A549 (cell line): ENCODE measurements around the gene UGT1A7. TPM values are rescaled to one million over a fixed set of nuclear protein-coding genes. Genes with fewer than 3 reads are reported as not detected.

Experiments
- ATAC-seq, 2 experiments: fragments of 200-7000 bp in 1 of 2; fragments of >200 bp in 1 of 2; cut with Nextera tagmentation in 1 of 2; cut with Tn5 transposase in 1 of 2; 3 replicates each; pipeline versions ENCODE4 v1.8.0 to v1.9.1; 2018 to 2020; ENCODE audit warnings: mild to moderate bottlenecking in 1 of 2, moderate library complexity in 1 of 2
- CTCF ChIA-PET: fragments of 300-600 bp; sonication (Branson Sonifier 250); formaldehyde crosslinking; extraction: SDS; loops from one replicate; lab custom pipeline; 2021; ENCODE audit warnings: antibody characterized with exemption, inconsistent platforms; lab: Yijun Ruan, JAX
- POLR2A ChIA-PET: fragments of 350-600 bp; formaldehyde crosslinking; extraction: SDS; loops from one replicate; lab custom pipeline; 2021; ENCODE audit warnings: antibody characterized with exemption, inconsistent platforms; lab: Yijun Ruan, JAX
- DNase-seq, 2 experiments: peaks; one replicate each; pipeline versions ENCODE4 v3.0.0 to v3.0.0-alpha.2; 2011 to 2016; ENCODE audit warnings: low read depth in 1 of 2, low spot score in 1 of 2
- FAIRE-seq: peaks from 2 replicates; lab custom pipeline; 2011; peaks lifted over from hg19 to GRCh38; lab: Jason Lieb, UNC
- H3K27ac ChIP-seq, 2 experiments: fragments of >200 bp; sonication (Bioruptor Twin); formaldehyde crosslinking; 3 replicates each; pipeline ENCODE4 v1.5.1; 2016 to 2017
- H3K4me1 ChIP-seq: fragments of >200 bp; sonication (Bioruptor Twin); formaldehyde crosslinking; 3 replicates; pipeline ENCODE4 v1.6.1; 2016
- H3K4me2 ChIP-seq: fragments of >200 bp; sonication (Bioruptor Twin); formaldehyde crosslinking; 3 replicates; pipeline ENCODE4 v1.6.1; 2016
- H3K4me3 ChIP-seq: fragments of >200 bp; sonication (Bioruptor Twin); formaldehyde crosslinking; 3 replicates; pipeline ENCODE4 v1.5.1; 2016
- H3K9me3 ChIP-seq: fragments of >200 bp; sonication (Bioruptor Twin); formaldehyde crosslinking; 3 replicates; pipeline ENCODE4 v1.6.1; 2016
- CHD2 ChIP-seq: fragments of 150-350 bp; IDR thresholded peaks from 2 replicates; pipeline ENCODE4 v1.6.1; 2014; ENCODE audit warnings: low read length; ENCODE audit not compliant: partially characterized antibody
- CHD4 ChIP-seq: fragments of 200-600 bp; sonication (generic); IDR thresholded peaks from 2 replicates; pipeline ENCODE4 v1.6.1; 2016; ENCODE audit warnings: antibody characterized with exemption, mild to moderate bottlenecking, borderline replicate concordance
- E2F6 ChIP-seq: IDR thresholded peaks from 2 replicates; pipeline ENCODE4 v1.6.1; 2012; ENCODE audit warnings: low read depth, borderline replicate concordance
- EHMT2 ChIP-seq: fragments of 200-600 bp; sonication (generic); IDR thresholded peaks from 2 replicates; pipeline ENCODE4 v1.6.1; 2016; ENCODE audit warnings: antibody characterized with exemption, low read depth, mild to moderate bottlenecking, moderate library complexity
- ESRRA ChIP-seq: fragments of 150-350 bp; IDR thresholded peaks from 2 replicates; pipeline ENCODE4 v1.6.1; 2014; ENCODE audit warnings: mild to moderate bottlenecking, low read length, borderline replicate concordance
- FOSL2 ChIP-seq, 2 experiments: fragments of 450-650 bp in 1 of 2; fragments of >200 bp in 1 of 2; sonication (Bioruptor Twin) in 1 of 2; formaldehyde crosslinking; IDR thresholded peaks; 2 replicates each; pipeline versions ENCODE4 v1.5.0 to v1.6.1; 2016 to 2020; ENCODE audit warnings: mild to moderate bottlenecking in 1 of 2, moderate library complexity in 1 of 2
- HDAC2 ChIP-seq: fragments of 200-600 bp; sonication (generic); IDR thresholded peaks from 2 replicates; pipeline ENCODE4 v1.6.1; 2016
- HEYL ChIP-seq: fragments of 250-450 bp; sonication (Bioruptor Pico); IDR thresholded peaks from 2 replicates; pipeline ENCODE4 v1.8.0; 2021; ENCODE audit warnings: mild to moderate bottlenecking, moderate library complexity
- HMGXB4 ChIP-seq: fragments of 250-450 bp; sonication (Bioruptor Pico); IDR thresholded peaks from 2 replicates; pipeline ENCODE4 v1.5.0; 2021; ENCODE audit warnings: mild to moderate bottlenecking, moderate library complexity, borderline replicate concordance
- HOXA7 ChIP-seq: fragments of 250-450 bp; sonication (Bioruptor Pico); IDR thresholded peaks from 2 replicates; pipeline ENCODE4 v1.5.0; 2020; ENCODE audit warnings: mild to moderate bottlenecking, moderate library complexity
- HOXB5 ChIP-seq: fragments of 250-450 bp; sonication (Bioruptor Pico); IDR thresholded peaks from 2 replicates; pipeline ENCODE4 v1.5.0; 2020; ENCODE audit warnings: mild to moderate bottlenecking, moderate library complexity
- MAFK ChIP-seq: fragments of 450-650 bp; IDR thresholded peaks from 2 replicates; pipeline ENCODE4 v1.6.1; 2014; ENCODE audit not compliant: partially characterized antibody
- MAZ ChIP-seq: fragments of 150-350 bp; IDR thresholded peaks from 2 replicates; pipeline ENCODE4 v1.6.1; 2014; ENCODE audit warnings: antibody characterized with exemption, low read depth, low read length, borderline replicate concordance
- NFE2L2 ChIP-seq: fragments of 150-350 bp; conservative IDR thresholded peaks from 2 replicates; pipeline ENCODE4 v1.6.1; 2014; ENCODE audit warnings: low read length
- POLR2A ChIP-seq: IDR thresholded peaks from 2 replicates; pipeline ENCODE4 v1.6.1; 2012; ENCODE audit warnings: mild to moderate bottlenecking, low read length
- RNF2 ChIP-seq: fragments of 200-600 bp; sonication (generic); IDR thresholded peaks from 2 replicates; pipeline ENCODE4 v1.6.1; 2016; ENCODE audit warnings: low read depth, mild to moderate bottlenecking, antibody characterized with exemption, moderate library complexity, borderline replicate concordance
- SREBF2 ChIP-seq: fragments of 450-650 bp; IDR thresholded peaks from 2 replicates; pipeline ENCODE4 v1.6.1; 2014; ENCODE audit warnings: mild to moderate bottlenecking, moderate library complexity
- TFCP2L1 ChIP-seq: fragments of 250-450 bp; sonication (Bioruptor Pico); IDR thresholded peaks from 2 replicates; pipeline ENCODE4 v1.5.0; 2021; ENCODE audit warnings: mild to moderate bottlenecking
- TP53 ChIP-seq: fragments of 250-450 bp; sonication (Bioruptor Pico); IDR thresholded peaks from 2 replicates; pipeline ENCODE4 v1.5.0; 2021; ENCODE audit warnings: mild to moderate bottlenecking, moderate library complexity
- USF2 ChIP-seq: fragments of 450-650 bp; IDR thresholded peaks from 2 replicates; pipeline ENCODE4 v1.6.1; 2014; ENCODE audit warnings: antibody characterized with exemption
- ZSCAN20 ChIP-seq: fragments of 250-450 bp; sonication (Bioruptor Pico); IDR thresholded peaks from 2 replicates; pipeline ENCODE4 v1.8.0; 2022; ENCODE audit warnings: mild to moderate bottlenecking, moderate library complexity
- WGBS: methylation state at CpG from one replicate; pipeline ENCODE4 v1.1.6; 2017; ENCODE audit errors: missing lambda C conversion rate; 5-methylcytosine and 5-hydroxymethylcytosine counted together
- polyA plus RNA-seq, 4 experiments: library from polyadenylated mRNA; depleted of rRNA in 3 of 4; stranded (reverse); fragments of >200 nt; fragmentation: RNase III in 1 of 4; extraction: RNeasy Plus Mini Kit Qiagen cat#74134 plus additional on column Dnase treatment in 1 of 4; gene quantifications; 2 replicates in 3 of 4; 3 replicates in 1 of 4; pipeline ENCODE4 v1.2.3, GENCODE V29; 2011 to 2017
- TF ChIP-seq, protein P1 (sequence below): fragments of 200-600 bp; sonication (generic); IDR thresholded peaks from 2 replicates; pipeline ENCODE4 v1.6.1; 2016; ENCODE audit warnings: antibody characterized with exemption, mild to moderate bottlenecking, moderate library complexity
- TF ChIP-seq, protein P2 (sequence below): fragments of 150-350 bp; IDR thresholded peaks from 2 replicates; pipeline ENCODE4 v1.6.1; 2014; ENCODE audit warnings: low read depth, mild to moderate bottlenecking, low read length

The UGT1A7 gene
- polyA plus RNA-seq, 2 of the 4 experiments (the other 2 are of a cell fraction): 8.9 to 9.8 TPM

GRCh38 chr2:233796254-233796653, 114.6 kb downstream of the UGT1A7 start:
- FAIRE-seq: no peak
- Histone ChIP-seq H3K9me3 (no peaks in the 10 kb centered on the region), H3K4me2 (no peak overlapping the region), H3K4me3 (no peak overlapping the region), H3K27ac (peak overlapping the region in 1 of 2 experiments; percentile 47; a peak in 2 of 6 replicates), H3K4me1 (peaks cover 4% of the 10 kb centered on the region)
- CTCF ChIA-PET: interaction anchor here (0.8 to 1.2 kb wide), 2 partner anchors 36 to 353 kb away, joined by 3 to 4 read pairs; no protein-coding TSS in a partner anchor
- ATAC-seq: no peak
- 94% methylated on average over 4 of the region's 9 CpGs for WGBS
- POLR2A ChIA-PET: no interaction called here
- TF ChIP-seq, protein P1, sequence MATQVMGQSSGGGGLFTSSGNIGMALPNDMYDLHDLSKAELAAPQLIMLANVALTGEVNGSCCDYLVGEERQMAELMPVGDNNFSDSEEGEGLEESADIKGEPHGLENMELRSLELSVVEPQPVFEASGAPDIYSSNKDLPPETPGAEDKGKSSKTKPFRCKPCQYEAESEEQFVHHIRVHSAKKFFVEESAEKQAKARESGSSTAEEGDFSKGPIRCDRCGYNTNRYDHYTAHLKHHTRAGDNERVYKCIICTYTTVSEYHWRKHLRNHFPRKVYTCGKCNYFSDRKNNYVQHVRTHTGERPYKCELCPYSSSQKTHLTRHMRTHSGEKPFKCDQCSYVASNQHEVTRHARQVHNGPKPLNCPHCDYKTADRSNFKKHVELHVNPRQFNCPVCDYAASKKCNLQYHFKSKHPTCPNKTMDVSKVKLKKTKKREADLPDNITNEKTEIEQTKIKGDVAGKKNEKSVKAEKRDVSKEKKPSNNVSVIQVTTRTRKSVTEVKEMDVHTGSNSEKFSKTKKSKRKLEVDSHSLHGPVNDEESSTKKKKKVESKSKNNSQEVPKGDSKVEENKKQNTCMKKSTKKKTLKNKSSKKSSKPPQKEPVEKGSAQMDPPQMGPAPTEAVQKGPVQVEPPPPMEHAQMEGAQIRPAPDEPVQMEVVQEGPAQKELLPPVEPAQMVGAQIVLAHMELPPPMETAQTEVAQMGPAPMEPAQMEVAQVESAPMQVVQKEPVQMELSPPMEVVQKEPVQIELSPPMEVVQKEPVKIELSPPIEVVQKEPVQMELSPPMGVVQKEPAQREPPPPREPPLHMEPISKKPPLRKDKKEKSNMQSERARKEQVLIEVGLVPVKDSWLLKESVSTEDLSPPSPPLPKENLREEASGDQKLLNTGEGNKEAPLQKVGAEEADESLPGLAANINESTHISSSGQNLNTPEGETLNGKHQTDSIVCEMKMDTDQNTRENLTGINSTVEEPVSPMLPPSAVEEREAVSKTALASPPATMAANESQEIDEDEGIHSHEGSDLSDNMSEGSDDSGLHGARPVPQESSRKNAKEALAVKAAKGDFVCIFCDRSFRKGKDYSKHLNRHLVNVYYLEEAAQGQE: no peak
- TF ChIP-seq FOSL2 (IDR thresholded peaks at IDR 0.05): no peak
- no peak for TF ChIP-seq FOSL2 (CRISPR knock-in tag; IDR thresholded peaks at IDR 0.05)
- no peak for TF ChIP-seq MAFK
- no peak for TF ChIP-seq ZSCAN20 (CRISPR knock-in tag)
- TF ChIP-seq HEYL (CRISPR knock-in tag): no peak
- TF ChIP-seq TP53 (CRISPR knock-in tag): no peak
- TF ChIP-seq USF2: no peak
- TF ChIP-seq E2F6: no peak
- TF ChIP-seq RNF2: no peak
- no peak for TF ChIP-seq HOXA7
- TF ChIP-seq, protein P2, sequence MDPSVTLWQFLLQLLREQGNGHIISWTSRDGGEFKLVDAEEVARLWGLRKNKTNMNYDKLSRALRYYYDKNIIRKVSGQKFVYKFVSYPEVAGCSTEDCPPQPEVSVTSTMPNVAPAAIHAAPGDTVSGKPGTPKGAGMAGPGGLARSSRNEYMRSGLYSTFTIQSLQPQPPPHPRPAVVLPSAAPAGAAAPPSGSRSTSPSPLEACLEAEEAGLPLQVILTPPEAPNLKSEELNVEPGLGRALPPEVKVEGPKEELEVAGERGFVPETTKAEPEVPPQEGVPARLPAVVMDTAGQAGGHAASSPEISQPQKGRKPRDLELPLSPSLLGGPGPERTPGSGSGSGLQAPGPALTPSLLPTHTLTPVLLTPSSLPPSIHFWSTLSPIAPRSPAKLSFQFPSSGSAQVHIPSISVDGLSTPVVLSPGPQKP: no peak
- TF ChIP-seq NFE2L2: no peak
- no peak for TF ChIP-seq CHD4
- TF ChIP-seq EHMT2: no peak
- no peak for TF ChIP-seq HDAC2
- TF ChIP-seq MAZ: no peak
- no peak for DNase-seq

GRCh38 chr2:233798335-233799086, 116.8 kb downstream of the UGT1A7 start:
- TF ChIP-seq TFCP2L1 (CRISPR knock-in tag) (no peak), CHD4 (no peak), ESRRA (no peak), EHMT2 (no peak), HOXB5 (CRISPR knock-in tag) (no peak), POLR2A (no peak), FOSL2 (IDR thresholded peaks at IDR 0.05) (no peak), FOSL2 (CRISPR knock-in tag; IDR thresholded peaks at IDR 0.05) (no peak), SREBF2 (no peak), CHD2 (no peak), HMGXB4 (CRISPR knock-in tag) (no peak), MAZ (no peak)
- TF ChIP-seq, protein P2: no peak
- DNase-seq: no peak
- WGBS: 77% methylated on average over 13 of the region's 14 CpGs
- ChIA-PET POLR2A (no interaction called here), CTCF (interaction anchor here (0.6 to 0.8 kb wide), 2 partner anchors 34 to 456 kb away, joined by 4 read pairs; no protein-coding TSS in a partner anchor)
- H3K4me1 ChIP-seq: peaks cover 8% of the 10 kb centered on the region
- H3K4me2 ChIP-seq: no peak overlapping the region
- H3K4me3 ChIP-seq: no peak overlapping the region
- H3K9me3 ChIP-seq: no peaks in the 10 kb centered on the region
- 0 out of 6 replicates have a peak overlapping the region, but pooled peaks of 1 of the 2 experiments have one; percentile 0 for H3K27ac ChIP-seq
- FAIRE-seq: no peak
- no peak for ATAC-seq
